Islet precursor cell (in vitro differentiated cells): ENCODE data around the gene MAEA.

Experiments
- DNase-seq: peaks from one replicate; pipeline ENCODE4 v3.0.0-alpha.2; 2018

The MAEA gene

DNA sequence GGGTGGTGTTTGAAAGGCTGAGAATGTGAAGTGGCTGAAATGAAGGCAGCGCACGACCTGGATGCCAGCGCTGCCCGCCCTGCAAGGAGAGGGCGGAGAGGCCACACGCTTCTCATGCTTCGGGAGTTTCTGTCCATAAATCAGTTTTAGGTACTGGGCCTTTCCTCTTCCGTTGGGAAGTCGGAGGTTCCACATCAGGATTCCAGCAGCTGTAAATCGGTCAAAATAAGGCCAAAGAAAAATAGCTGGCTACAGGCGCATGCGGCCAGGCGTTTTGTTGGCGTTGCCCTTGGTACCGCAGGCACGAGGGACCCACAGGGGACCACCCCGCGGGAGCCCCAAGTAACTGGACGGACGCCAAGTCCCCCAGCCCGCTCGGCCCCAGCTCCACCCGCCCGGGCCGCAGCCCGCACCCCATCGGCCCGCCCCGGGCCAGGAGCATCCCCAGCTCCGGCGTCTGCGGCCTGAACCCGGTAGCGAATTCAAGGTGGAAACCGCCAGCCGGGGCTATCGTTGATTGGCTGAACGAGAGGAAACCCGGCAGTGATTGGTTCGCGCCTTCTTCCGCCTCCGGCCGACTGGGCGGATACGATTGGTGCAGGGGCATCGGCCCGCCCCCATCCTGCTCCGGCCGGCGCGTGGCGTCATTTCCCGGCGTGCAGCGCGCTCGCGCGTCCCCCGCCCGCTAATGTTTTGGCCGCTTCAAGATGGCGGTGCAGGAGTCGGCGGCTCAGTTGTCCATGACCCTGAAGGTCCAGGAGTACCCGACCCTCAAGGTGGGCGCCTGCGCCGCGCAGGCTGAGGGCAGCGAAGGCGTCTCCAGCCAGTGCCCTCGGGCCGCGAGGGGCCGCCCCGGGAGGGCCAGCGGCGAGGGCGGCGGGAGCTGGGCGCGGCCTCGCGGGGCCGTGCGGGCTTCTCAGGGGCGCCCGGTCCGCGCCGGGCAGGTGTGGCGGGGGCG is at the start of gene MAEA:
TSS of gene MAEA (plus strand) at position 685 of the 958 bp plus-strand sequence. CDS start at position 708, 23 bp downstream.
- peak; percentile 98 for DNase-seq

DNA sequence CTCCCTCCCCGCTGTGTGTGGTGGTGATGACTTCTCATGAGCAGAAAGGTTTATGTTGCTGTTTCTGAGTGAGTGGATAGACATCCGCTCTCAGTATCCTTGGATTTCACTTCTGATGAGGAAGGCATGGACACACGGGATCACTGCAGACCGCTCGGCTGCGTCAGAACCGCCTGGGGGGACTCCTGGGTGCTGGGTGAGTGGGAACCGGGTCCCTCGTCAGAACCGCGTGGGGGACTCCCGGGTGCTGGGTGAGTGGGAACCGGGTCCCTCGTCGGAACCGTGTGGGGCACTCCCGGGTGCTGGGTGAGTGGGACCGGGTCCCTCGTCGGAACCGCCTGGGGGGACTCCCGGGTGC is 49.8 kb upstream of the MAEA start:
- DNase-seq = no peak

DNA sequence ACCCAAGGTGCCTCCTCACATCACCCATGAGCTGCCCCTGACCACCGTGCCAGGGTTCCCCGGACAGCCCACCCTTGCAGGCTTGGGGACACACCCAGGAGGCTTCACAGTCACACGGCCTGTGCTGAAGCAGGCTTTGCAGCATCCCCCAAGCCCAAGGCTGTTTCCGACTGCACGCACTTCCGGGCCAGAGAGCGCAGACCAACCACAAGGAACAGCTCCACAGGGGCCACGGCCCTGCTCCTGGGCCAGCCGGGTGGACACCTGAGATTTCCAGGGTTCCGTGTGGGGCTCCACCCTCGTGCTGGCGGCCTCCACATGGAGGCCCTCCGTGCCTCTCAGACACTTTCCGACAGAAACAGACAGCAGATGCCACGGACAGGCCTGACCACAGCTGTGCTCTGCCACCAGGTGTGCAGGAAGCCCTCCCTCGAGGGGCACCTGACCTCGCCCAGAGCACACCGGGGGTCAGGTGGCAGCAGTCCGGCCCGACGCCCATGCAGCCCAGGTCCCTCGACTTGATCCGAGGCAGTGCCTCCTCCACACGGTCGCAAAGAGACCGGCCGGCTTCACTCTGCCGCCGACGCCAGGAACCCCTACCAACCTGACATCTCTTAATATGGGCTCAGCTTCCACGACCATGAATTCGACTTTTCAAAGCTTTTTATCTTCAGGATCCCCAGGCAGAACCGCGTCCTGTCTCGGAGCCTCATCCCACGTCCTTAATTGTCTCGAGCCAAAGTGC is 48.8 kb upstream of the MAEA start:
- DNase-seq = no peak

DNA sequence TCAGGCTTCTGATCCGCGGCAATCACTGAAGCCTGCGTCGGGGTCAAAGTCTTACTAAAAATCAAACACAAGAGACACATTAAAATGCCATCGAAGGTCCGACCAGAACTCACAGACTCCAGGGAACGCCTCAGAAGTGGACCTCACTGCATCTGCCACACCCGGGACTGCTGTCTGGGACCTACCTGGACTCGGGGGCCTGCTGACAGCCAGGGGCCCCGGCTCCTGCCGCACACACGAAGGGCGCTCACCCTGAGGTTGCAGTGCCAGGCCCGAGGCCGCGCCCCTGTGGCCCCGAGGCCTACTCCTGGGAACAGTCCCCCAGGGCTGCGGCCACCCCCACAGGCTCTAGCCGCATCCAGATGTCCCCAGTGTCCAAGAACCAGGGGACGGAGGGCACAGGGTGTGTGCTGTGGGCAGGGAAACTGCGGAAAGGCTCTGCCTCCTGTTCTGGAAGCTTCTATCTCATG is 48.2 kb upstream of the MAEA start:
- no peak for DNase-seq

DNA sequence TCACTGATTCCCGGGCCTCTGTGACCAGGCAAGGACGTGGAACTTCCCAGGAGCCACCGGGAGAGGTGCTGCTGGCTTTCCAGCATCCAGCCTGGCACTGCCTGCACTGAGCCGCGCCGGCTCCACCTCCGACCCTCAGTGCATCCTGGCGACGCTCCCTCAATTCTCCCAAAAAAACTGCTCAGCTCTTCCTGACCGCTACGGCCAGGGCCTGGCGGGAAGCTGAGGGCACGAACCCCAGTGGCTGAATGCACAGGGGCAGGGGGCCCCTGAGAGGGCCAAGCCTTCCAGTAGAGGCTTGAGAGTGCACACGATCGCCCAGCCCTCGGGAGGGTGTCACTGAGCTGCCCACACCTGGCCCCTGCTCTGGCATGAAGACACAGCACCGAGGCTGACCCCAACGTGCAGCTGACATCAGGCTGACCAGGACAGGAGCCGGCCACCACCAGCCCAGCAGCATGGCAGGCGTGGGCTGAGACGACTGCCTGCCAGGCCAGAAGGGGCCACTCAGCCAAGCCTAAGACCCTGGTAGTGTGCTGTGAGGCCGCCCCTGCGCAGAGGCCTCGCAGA is 47.7 kb upstream of the MAEA start:
- no peak for DNase-seq

DNA sequence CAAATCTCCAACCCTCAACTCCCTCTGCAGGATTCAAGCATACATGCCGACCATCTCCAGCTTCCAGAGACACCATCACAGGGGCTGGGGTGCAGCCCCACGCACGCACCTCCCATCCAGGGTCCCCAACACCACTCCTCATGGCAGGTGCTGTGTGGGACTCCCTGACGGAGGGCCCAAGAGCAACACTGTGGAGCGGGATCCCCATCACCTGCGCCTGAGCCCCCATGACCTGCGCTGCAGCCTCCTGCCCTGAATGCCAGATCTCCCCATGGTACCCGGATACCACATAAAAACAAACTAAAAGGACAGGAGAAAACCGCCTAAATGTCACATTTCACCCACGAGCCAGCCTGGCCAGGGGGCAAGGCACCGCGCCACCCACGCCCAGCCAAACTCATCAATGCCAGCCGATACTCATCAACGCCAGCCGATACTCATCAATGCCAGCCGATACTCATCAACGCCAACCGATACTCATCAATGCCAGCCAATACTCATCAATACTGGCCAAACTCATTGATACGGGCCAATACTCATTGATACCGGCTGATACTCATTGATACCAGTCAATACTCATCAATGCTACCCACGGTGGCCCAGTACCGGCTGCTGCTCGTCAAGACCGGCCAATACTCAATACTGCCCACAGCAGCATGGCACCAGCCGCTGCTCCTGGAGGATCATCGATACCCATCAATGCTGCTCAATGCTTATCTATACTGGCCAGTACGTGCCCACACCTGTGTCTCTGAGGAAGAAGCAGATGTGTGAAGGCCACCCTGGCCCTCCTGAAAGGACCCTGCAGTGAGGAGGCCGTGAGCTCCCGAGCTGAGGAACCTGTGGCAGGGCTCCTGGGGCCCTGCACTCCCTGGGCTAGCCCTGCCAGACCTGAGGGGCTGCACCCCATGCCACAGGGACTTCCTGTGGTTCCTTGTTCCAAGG is 46.9 kb upstream of the MAEA start:
- no peak for DNase-seq

DNA sequence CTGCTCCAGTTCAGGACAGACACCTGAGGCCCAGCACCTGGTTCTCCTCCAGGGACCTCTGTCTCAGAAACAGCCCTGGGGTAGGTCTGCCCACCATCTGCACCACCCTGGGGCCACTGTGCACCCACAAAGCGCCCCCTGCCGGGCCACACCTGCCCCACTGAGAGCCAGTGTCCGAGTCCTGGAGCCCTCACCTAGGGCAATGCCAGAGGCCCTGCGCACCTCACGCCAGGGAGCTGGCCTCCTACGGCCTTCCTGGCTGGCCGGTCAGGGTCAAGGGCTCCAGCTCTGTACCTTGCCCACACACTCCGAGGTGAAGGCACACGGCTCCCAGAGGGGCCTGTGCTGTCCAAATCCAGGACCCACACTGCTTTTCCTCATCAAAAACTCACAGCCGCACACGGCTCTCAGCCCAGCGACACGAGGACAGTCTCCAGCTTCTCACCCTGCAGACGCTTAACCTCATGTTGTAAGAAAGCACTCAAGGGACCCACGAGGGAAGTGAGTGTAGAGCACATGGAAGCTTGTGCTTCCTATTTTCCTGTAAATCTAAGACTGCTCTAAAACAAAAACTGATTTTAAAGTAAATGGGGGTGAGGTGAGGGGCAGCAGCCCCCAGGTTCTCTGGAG is 46.1 kb upstream of the MAEA start:
- no peak for DNase-seq

DNA sequence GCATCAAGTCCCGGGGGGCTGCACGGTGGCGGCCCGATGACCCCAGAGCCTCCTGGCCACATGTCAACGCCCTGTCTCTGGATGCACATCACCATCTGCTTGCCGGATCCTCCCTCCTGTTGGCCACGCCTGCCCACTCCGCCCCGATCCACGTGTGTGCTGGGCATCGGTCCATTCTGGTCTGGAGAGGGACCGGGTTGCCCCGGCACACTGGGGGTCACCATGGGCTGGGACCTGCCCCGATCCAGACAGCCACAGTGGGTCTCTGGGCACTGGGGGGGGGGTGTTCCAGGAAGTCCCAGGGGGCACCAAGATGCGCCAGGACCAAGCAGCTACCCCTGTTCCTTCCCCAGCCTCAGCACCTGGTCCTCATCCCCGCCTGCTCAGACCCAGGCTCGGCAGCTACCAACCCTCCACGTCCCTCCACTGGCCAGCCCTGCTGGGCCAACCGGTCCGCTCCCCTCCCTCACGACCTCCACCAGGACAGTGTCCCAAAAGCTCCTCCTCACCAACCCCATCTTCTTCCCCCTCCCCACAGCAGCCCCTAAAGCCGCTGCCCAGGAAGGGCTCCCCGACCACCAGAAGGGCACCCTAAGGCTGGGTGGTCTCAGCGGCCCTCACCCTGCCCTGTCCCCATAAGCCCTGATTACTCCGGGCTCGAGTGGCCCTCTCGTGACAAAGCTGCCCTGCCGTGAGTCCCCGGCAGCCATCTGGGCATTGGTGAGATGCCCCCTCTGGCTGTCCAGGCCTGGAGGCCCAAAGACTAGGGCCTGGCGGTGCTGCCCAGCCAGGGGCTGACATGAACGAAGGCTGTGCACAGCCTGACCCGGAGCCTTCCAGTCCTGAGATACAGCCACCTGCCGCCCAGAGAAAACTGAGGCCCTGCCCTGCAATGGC is 45.4 kb upstream of the MAEA start:
- peak; percentile 21 for DNase-seq

DNA sequence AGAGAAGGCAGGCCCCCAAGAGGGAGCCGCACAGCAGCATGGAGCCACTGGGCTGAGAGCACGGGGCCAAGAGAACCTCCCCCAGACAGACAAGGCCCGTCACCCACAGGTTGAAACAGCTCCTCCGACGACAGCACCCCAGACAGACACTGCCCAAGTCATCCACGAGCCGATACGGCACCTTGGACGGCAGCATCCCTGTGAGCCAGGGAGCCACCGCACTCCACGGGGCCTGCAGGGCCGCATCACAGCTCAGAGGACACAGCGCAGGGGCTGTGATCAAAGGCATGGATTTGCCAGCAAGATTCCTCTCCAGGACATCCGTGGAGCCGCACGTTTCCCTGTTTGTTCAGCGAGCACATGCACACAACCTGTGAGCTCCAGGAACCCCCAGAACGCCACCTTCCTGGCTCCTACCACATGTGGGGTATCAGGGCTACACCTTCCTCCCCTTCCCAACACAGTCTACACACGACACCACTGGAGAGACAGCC is 44.7 kb upstream of the MAEA start:
- peak; percentile 38 for DNase-seq

DNA sequence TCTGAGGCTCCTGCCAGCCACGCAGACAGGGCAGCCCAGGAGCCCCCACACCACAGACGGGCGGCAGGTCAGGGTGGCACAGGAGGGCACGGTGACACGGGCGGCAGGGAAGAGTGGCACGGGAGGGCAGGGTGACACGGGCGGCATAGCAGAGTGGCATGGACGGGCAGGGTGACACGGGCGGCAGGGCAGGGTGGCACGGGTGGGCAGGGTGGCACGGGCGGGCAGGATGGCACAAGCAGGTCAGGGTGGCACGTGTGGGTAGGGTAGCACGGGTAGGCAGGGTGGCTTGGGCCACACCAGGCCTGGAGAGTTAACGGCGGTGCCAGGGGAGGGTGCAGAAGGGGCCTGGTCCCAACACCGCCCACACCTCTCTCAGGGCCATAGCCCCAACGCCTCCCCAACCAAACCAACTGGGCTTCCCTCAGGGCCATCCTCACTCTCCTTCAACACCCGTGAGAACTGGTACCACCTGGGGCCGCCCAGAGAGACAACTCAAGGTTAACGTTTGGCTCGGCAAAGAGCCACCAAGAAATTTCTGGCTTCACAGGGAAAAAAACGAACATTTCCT is 44.1 kb upstream of the MAEA start:
- peak; percentile 22 for DNase-seq

DNA sequence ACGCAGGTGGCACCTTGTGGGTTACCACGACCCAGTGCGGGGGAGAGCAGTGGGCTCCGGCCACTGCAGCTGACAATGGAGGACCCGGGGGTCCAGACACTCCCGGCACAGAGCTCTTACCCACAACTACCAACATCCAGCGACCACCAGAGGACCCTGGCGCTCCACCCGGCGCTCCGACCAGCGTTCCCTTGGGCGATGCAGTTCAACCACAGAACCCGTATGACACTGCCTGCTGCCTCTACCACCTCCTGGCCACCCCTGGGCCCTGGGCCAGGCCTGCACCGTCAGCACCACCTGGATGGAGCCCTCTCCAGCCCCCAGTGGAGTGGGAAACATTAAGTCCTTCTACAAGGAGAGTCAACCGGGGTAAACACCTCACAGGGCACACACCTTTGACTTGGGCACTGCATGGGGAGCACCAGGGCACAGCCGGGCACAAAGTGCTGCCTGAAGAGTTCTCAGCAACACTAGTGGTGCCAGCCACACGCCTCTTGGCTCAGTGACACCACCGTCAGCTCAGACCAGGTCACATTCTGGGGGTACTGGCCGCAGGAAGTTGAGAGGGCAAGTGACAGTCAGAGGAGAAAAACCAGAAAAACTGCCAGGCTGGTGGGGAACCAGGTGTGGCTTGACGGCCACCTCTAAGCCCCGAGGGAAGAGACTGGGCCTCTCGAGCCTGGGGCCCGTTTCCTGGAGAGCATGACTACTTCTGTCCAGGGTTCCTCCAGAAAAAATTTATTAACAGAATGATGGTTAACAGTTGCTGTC is 43.4 kb upstream of the MAEA start:
- peak; percentile 55 for DNase-seq

DNA sequence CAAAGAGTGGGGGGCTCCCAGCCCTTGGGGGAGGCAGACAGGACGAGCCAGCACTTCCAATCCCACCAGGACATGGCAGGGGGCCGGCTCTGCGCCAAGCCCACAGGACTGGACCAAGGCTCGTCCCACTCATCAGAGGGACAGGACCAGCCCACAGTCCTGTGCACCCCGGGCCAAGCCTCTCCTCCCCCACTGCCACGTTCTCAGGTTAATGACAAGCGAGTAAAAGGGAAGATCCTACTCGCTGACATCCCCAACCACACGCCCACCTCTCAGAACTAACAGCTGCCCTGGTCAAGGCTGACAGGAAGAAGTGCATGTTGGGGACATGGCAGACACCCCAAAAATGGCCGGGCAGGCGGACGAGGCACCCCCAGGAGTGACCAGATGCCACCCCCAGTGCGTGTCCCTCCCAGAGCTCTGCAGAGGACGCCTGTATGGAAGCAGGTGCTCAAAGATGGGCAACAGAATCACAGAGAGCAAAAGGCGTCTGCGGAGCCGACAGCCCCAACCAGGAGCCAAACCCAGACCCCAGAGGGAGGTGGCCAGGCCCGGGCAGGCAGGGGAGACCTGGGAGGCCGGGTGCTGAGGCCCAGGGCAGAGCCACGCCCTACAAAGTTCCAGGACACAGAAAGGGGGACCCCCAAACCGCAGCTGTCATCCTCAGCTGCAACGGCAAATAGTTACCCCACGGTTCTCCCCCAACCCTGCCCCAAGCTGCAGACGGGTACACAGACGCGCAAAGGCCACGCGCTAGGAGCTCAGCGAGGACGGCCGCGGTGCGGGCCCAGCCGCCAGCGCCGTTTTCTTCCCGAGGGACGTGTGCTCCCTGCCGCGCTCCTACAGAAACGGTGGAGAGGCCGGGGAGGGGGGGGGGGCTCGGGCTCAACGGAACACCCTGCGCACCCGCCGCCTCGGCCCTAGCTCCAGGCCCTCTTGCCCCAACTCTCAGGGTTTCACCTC is 42.5 kb upstream of the MAEA start:
- peak; percentile 49 for DNase-seq

DNA sequence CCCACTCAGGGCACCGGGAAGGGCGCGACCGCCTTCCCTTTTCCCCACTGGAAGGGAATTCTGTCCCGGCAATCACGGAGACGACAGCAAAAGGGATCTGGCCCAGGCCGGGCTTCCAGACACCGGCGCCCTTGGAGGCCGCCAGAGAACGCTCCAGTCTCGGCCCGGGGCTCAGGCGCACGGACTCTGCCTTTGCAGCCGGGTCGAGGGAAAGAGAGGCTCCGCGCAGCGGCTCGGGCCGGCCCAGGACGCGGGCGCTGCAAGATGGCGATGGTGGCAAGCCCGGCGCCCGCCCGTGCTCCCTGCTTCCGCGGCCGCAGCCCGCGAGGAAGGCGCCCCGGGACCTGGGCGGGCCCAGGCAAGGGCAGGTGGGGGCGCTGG is 41.8 kb upstream of the MAEA start:
- DNase-seq = peak; percentile 74

DNA sequence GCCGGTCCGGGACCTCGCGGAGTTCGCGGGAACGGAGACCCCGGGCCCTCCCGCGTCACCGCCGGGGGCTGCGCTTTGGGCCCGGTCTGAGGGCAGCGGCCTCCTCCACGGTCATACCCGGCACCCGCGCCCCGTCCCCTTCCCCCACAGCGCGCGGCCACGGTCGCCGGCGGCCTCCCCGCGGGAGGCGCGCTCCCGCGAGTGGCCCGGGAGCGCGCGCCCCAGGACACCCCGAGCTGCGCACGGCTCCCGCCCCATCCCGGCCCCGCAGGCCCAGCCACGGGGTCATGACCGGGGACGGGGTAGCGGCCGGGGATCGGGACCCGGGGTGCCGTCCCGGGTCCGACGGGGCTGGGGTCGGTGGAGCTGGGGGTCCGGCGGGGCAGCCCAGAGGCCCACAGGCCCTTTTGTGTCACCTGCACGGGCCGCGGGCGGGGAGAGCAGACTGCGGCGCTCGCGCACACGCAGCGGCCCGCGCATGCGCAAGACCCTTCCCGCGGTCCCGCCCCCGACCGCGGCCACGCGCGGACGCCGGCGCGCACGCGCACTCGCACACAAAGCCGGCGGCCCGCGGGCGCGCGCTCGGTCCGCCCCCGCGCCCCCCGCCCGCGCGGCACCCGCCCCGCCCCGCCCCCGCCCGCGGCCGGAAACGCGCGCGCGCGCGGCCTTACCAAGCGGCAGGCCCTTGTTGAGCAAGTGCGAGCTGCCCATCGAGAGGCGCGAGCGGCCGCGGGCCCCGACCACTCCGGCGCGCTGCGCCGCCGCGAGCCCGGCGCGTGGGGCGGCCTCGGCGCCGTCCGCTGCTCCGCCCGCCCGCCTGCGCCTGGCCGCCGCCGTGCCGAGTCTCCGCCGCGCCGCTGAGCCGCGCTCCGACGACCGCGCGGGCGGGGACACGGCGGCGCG is 41.2 kb upstream of the MAEA start, which contains the start of gene CTBP1:
TSS of gene CTBP1 (minus strand) at position 886 of the 903 bp plus-strand sequence. CDS start 7,799 bp downstream, outside the sequence.
- peak; percentile 77 for DNase-seq

DNA sequence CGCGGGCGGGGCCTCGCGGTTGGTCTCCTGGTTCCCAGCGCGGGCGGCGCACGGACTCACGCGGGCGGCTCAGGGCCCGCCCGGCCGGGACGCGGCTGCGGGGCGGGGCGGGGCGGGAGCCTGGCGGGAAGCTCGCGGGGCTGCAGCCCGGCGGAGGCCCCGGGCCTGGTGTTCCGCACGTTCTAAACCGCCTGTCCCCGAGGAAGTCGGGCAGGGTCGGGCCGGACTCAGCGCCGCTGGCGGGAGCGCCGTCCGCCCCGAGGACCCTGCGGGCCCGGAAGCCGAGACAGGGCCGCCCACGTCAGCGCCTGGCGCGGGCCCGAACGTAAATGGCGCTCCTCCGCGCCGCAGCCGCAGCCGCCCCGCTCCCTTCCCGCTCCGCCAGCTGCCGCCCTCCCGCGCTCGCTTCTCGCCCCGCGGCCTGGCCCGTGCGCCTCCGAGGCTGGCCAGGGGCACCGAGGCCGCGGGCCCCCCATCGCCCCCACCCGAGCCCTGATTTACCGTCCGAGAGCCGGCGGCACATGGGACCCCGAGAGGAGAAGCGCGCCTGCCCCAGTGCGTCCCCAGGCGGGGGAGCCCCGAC is 40.5 kb upstream of the MAEA start:
- DNase-seq = peak; percentile 82

DNA sequence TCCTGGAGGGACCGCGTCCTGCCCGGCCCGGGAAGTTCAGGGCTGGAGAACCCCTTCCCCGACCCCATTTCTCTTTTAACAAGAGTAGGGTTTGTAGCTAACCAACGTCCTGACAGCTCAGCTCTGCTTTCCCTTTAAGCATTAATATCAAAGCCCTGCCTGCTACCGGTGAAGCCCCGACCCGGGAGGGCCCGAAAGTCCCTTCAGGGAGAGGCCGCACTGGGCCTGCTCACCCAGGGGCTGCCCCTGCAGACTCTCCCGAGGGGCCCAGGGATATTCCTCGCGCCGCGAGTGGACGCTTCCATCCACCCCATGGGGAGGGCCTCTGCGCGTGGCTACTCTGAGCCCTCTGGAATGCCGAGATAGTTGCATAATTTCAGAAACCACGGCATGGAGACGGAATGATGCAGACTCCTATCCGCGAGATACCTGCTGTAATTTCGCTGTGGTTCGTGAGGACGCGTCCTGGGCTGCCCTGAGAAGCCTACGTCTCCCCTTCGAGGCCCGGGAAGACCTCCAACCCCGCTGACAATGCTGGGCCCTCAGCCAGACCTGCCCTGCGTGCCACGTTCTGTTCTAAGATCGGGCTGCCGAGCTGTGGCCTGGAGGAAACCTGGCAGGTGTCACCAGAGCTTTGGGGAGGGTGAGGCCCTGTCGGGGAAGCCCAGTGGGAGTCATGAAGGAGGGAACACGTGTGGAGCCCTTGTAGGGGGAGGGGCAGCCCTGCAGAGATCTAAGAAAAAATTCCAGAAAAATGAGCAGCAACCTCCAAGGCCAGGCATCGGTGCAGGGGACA is 39.8 kb upstream of the MAEA start:
- no peak for DNase-seq
